Measurements from ENCODE around the gene SLC34A2. TPM values are rescaled to one million over a fixed set of nuclear protein-coding genes. Genes with fewer than 3 reads are reported as not detected.

SLC34A2 gene
- total RNA-seq, 2 donors from 2014 or later: not detected

- no peak for DNase-seq
- ATAC-seq: peak; percentile 88
- intact Hi-C loops (cut with DNase I, micrococcal nuclease): no loop called here
Observed at GRCh38 chr4:25704516-25704915, 48.9 kb downstream of the SLC34A2 start.

GRCh38 chr4:25710637-25711036, 55.0 kb downstream of the SLC34A2 start:
- DNase-seq (no peak), ATAC-seq (no peak)
- intact Hi-C loops (cut with DNase I, micrococcal nuclease): no loop called here

GRCh38 chr4:25712611-25713010, 57.0 kb downstream of the SLC34A2 start:
- no peak for DNase-seq
- intact Hi-C loops (cut with DNase I, micrococcal nuclease): no loop called here
- no peak for ATAC-seq

GRCh38 chr4:25713812-25714211, 58.2 kb downstream of the SLC34A2 start:
- DNase-seq: no peak
- no peak for ATAC-seq
- intact Hi-C loops (cut with DNase I, micrococcal nuclease): no loop called here

- DNase-seq (no peak), ATAC-seq (no peak)
- intact Hi-C loops (cut with DNase I, micrococcal nuclease): no loop called here
Observed at GRCh38 chr4:25722964-25723363, 67.3 kb downstream of the SLC34A2 start.

- no peak for ATAC-seq
- no peak for DNase-seq
- intact Hi-C loops (cut with DNase I, micrococcal nuclease): no loop called here
Observed at GRCh38 chr4:25723409-25723808, 67.8 kb downstream of the SLC34A2 start.

- no peak for DNase-seq
- intact Hi-C loops (cut with DNase I, micrococcal nuclease): no loop called here
- no peak for ATAC-seq
Observed at GRCh38 chr4:25725870-25726269, 70.2 kb downstream of the SLC34A2 start.

- DNase-seq (no peak), ATAC-seq (no peak)
- intact Hi-C loops (cut with DNase I, micrococcal nuclease): no loop called here
Observed at GRCh38 chr4:25727711-25728493, 72.3 kb downstream of the SLC34A2 start.

Other genes starting within 250 kb of the SLC34A2 start
- gene SEL1L3, start 207.1 kb downstream of the SLC34A2 start, total RNA-seq: 100 to 1,000 TPM; 106 to 110 TPM